Retina (tissue), 1 donor: ENCODE data around the gene DCC.

Experiments
- DNase-seq: peaks from one replicate; pipeline ENCODE4 v3.0.0-alpha.2; 2016

The DCC gene, protein sequence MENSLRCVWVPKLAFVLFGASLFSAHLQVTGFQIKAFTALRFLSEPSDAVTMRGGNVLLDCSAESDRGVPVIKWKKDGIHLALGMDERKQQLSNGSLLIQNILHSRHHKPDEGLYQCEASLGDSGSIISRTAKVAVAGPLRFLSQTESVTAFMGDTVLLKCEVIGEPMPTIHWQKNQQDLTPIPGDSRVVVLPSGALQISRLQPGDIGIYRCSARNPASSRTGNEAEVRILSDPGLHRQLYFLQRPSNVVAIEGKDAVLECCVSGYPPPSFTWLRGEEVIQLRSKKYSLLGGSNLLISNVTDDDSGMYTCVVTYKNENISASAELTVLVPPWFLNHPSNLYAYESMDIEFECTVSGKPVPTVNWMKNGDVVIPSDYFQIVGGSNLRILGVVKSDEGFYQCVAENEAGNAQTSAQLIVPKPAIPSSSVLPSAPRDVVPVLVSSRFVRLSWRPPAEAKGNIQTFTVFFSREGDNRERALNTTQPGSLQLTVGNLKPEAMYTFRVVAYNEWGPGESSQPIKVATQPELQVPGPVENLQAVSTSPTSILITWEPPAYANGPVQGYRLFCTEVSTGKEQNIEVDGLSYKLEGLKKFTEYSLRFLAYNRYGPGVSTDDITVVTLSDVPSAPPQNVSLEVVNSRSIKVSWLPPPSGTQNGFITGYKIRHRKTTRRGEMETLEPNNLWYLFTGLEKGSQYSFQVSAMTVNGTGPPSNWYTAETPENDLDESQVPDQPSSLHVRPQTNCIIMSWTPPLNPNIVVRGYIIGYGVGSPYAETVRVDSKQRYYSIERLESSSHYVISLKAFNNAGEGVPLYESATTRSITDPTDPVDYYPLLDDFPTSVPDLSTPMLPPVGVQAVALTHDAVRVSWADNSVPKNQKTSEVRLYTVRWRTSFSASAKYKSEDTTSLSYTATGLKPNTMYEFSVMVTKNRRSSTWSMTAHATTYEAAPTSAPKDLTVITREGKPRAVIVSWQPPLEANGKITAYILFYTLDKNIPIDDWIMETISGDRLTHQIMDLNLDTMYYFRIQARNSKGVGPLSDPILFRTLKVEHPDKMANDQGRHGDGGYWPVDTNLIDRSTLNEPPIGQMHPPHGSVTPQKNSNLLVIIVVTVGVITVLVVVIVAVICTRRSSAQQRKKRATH (N-terminal part only)

DNA sequence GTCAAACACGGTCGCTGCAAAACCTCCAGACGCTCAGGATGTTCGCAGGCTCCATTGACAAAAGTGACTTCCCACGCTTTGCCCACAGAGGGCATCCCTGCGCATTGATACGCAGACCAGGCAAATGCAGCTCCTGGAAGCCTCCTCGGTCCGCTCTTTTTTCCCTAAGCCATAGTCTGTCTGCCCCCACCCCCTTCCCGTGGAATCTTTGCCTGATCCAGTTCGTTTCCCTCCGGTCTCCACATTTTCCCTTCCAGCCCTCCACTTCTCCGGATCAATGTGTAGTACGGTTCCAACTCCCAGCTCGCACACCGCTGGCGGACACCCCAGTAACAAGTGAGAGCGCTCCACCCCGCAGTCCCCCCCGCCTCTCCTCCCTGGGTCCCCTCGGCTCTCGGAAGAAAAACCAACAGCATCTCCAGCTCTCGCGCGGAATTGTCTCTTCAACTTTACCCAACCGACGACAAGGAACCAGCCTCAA, at the start of gene DCC:
DCC (plus strand) TSS at position 307 of the 481 bp plus-strand sequence. CDS start 591 bp downstream, outside the sequence.
- DNase-seq, result peak; percentile 85

DNA sequence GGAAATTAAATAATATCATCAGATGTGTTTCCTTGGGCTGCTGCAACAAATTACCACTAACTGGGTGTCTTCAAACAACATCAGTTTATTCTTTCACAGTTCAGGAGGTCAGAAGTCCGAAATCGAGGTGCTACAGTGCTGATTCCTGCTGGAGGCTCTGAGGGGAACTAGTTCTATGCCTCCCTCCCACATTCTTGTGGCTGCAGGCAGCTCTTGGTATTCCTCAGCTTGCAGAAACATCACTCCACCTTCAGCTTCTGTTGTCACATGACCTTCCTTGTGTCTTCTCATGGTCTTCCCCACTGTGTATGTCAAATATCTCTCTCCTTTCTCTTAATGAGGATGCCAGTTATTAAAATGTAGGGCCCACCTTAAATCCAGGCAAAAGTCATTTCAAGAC, 29.3 kb upstream of the DCC start:
- DNase-seq, result no peak

DNA sequence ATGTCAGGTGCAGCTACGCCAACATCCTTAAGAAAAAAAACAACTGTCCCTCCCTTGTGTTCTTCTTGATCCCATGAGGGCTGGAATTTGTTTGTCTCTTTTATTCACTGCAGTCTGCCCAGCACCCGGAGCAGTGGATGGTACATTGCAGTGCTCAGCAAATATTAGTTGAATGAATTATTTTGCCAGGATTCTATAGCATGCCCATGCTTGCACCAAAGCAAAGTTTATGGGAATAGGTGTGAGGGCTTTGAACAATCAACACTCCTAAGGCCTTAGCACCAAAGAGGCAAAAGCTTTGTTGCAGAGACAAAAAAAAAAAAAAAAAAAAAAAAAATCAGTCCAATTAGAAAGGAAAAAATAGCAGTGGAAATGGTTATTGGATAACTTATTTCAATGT, 28.7 kb upstream of the DCC start:
- DNase-seq, result no peak

DNA sequence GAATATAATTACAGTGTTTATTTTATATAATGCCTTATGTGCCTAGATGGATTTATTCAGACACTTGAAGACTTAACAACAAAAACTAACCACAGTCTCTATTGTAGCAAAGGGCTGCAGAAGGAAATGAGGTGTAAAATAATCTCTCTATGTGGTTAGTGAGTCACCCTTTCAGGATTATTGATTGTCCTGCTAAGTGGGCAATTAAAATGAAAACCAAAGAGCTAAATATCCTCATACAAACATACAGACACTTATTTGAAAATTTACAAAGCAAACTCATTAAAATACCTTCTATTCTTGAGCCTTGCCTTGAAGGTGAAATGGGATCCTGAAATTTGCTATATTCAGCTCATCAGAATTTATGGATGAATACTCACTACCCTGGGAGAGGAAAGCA, 27.7 kb upstream of the DCC start:
- DNase-seq, result peak; percentile 20

DNA sequence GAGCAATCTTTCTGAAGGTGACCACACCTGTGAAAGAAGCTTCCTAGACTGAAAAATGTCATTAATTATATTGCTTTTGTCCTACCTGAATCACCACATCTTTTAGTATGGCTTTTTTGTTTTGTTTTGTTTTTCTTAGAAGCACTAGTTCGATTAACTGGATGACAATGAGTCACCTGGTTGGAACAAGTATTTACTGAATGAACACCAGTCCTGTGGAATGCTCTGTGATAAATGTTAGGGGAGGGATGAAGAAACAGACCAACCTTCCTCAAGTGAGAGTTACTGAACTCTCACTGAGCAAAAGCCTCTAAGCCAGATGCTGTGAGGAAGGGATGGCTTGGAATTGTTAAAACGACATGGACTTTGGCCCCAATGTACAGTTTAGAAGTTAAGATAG, 26.8 kb upstream of the DCC start:
- no peak for DNase-seq

DNA sequence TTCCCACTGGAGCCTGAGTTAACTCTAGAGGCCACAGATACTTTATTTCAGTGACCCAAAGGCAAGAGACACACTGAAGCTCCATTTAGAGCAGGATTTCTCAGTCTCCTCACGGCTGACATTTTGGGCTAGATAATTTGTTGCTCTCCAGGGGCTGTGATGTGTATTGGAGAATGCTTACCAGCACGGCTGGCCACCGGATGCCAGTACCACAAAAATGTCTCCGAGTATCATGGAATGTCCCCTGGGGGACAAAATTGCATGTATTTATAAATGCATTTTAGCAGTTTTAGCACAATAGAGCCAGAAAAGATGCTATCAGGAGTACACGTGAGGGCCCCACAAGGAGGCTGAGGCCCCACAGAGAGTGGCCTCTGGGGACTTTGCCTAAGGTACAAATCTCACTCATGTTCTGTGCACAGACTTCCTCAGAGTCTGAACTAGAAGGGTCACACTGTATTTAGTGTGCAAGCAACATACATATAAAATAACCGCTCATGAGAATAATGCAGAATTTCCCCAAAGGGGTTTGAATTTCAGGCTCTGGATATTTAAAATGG, 20.5 kb upstream of the DCC start:
- DNase-seq, result no peak

DNA sequence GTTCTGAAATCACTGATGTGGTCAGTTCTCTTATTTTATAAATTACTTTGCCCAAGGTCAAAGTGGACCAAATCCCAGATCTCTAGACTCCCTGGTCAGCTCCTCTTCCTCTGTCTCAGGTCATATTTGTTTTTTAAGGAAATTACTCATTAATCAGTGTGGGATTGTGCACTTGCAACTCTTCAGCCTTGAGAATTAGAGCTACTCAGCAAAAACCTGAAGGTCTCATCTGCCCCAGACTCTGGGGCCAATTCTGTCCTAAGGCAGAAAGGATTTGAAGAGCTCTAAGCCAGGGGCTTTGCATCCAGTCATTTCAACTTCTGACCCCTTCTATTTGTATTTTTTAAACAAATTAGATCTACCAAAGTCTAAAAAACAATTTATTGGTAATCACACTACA, 17.7 kb upstream of the DCC start:
- DNase-seq, result no peak

DNA sequence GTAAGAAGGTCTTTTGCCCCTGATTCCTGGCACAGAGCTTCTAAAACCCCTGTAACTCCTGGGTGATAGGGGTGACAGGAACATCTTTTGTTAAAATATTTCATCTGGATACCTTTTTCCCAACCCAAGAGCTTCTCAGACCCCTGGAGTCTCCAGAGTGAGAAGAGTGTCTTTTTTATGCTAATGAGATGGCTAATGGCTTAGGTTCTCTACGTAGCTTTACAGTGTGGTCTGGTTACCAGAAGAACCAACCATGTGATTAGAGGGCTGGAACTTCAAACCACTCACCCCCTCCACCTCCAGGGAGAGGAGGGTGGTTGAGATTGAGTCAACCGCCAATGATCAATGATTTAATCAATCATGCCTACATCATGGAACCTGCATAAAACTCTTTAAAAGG, 16.2 kb upstream of the DCC start:
- no peak for DNase-seq

DNA sequence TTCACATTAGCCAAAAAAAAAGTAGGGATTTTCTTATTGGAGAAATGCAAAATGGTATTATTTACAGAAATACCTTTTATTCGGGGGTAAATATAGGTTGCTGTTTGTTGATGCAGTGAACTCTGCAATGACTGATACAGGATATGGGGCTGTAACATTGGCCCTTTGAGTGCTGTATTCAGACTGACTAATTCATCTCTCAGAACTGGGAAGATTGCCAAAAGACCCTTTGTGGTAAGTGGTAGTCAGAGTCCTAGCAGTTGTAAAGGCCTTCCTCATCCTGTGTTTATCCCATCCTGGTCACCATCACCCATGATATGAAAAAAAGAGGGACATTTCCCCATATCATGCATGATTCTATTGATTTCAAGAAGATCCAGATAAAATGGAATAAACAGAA, 14.0 kb upstream of the DCC start:
- DNase-seq, result no peak

DNA sequence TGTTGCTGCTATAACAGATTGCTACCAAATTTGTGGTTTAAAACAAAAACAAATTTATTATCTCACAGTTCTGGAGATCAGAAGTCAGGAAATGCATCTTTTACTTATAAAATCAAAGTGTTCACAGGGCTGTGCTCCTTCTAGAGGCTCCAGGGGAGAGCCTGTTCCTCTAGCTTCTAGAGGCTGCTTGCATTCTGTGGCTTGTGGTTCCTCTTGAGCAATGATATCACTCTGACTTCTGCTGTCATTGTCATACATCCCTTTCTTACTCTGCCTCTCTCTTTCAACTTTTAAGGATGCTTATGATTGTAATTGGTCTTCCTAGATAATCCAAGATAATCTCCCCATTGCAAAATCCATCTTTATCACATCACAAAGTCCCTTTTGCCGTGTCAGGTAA, 6.1 kb upstream of the DCC start:
- DNase-seq, result no peak

DNA sequence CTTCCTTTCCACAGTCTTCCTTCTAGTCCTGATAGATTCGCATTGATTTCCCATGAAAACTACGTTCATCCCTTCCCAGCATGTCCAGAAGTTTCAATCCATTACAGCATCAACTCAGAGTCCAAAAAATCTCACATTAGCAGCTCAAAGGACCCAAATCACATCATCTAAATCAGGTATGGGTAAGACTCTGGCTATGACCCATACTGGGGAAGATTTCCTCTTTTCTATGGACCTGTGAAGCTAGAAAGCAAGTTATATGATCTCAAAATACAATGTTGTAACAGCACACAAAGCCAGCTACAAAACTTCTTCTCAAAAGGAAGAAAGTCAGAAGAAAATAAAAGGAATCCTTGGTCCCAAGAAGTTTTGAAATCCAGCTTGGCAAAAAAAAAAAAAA, 5.7 kb upstream of the DCC start:
- no peak for DNase-seq

DNA sequence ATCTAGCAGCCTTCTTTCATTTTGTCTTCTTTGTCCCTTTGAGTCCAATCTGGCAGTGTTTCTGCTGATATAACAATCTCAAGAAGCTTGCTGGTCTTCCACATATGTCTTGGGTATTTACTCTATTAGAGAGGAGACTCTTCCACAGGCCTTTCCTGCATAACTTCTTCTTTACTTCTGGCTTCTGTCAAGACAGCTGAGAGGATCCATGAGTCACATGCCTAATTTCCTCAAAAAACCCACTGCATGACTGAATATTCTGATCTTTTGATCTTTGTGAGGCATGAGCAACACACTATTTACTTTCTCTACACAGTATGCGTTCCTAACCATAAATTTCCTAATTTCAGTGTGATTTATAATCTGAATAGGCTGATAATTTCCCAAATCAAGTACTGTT, 5.1 kb upstream of the DCC start:
- no peak for DNase-seq

DNA sequence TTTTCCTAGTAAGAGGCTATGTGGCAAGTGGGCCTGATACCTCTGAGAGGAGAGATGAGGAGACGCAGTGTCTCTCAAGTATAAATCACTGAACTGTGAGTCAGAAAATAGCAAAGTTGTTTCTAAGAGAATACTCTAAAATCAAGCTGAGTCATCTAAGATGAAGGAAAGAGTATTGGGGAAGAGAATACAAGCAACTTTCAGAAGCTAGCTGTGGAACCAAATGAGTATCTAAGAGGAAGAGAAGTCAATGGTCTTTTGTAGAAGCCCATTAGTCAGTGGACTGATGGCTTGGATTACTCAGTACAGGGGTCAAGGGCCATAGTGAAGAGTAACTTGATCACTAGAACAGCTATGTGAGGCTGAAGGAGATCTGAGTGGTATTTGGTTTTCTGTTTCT, 2.7 kb upstream of the DCC start:
- no peak for DNase-seq

DNA sequence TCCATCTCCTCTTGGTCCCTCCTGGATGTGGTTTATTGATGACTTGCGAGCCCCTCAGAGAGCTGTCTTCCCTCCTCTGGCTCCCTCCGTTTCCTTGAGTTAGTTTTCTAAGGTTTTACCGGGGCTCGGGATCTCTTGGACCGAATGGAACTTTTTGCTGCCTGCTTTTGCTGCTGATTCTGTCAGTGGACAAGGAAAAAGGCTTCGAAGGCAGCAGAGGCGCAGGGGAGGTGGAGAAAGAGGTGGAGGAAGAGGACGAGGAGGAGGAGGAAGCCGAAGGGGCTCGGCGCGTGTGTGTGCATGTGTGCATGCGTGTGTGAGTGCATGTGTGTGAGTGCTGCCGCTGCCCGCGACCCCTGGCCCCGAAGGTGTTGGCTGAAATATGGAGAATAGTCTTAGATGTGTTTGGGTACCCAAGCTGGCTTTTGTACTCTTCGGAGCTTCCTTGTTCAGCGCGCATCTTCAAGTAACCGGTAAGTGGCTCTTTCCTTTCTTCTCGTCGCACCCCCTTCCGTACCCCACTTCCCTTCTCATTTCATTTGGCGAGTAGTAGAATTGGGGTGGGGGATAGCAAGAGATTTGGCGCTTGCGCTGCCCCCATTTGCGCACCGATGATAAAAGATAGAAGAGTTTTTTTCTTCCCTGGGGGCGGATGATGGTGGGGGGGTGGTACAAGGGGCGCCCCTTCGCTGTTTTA, 557 bp downstream of the DCC start:
- peak; percentile 77 for DNase-seq

DNA sequence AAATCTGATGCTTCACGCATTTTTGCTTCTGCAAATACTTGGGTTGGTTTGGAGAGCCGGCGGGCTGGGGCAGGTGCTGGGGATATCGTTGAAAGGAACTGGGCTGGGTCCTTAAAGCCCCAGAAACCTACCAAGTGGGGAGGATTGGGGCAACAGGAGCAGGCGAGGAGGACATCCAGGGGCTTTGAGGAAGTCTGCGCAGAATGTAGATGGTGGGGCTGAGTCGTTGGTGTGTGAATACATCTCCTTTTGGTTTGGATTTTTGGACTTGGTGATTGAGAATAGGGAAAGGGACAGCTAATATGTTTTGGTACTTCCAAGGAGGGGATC, 1.1 kb downstream of the DCC start:
- DNase-seq, result peak; percentile 48

DNA sequence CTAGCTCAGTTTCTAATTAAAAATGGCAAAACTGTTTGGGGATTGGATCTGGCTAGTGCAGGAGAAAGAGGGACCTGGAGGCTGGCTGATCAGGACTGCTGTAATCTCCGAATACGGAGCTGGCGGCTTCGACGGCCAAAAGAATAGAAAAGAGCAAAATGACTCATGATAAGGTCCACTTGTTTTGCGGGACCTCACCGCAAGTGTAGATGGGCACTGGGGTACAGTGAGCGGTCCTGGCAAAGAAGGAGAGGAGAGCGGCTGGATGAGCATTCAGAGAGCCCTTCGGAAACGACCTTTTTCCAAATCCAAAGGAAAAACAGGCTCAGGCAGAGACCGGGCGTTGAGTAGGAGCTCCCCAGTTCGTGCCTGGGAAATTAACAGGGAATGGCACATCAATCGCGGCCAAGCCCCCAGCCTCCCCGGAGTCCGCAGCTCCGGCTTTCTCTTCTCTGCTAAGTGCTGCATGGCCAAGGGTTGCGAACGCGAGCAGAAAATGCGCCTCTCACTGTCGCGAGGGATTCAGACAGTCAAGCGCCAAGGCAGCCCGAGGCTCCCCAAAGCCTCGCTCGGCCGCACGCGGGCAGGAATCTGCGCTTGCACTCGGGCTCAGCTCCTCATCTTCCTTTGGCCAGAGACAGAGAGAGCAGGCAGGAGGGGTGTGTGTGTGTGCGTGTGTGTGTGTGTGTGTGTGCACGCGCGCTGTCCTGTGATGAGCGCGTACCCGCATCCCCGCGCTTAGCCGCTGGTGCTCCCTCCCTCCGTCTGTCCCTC, 1.8 kb downstream of the DCC start:
- DNase-seq, result peak; percentile 88

DNA sequence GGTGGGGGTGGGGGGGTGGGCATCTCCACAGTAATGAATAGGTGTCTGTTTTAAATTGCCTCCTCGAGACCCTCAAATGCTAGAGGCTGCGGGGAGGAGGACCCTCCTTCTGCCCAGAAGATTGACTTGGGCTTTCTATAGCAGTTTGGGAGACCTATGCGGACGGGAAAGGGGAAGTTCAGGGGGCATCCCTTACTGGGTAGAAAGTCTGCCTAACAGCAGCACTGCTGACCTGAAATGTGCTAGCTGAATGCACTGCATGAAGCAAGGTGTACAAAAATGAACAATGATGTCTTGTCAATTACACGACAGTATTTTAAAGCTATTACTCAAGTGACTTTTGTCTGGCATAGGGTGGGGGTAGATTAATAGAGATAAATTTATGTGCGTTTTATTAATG, 2.5 kb downstream of the DCC start:
- DNase-seq, result no peak

DNA sequence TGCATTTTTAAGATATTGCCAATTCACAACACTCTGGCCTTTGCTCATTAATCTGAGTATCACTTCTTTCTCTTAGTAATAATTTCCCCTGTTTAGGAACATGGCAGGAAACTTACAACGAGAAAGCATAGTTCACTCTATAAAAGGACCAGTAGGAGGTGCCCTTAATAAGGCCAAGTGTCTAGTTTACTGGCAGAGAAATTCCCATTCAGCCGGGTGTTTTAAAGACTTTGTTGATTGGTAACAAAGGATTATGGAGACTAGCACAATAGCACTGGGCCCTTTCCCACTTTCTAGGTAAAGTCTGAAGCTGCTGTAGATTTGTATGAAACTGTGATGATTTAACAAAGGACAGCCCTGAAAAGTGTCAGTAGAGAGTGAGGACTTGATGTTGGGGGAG, 3.1 kb downstream of the DCC start:
- peak; percentile 55 for DNase-seq

DNA sequence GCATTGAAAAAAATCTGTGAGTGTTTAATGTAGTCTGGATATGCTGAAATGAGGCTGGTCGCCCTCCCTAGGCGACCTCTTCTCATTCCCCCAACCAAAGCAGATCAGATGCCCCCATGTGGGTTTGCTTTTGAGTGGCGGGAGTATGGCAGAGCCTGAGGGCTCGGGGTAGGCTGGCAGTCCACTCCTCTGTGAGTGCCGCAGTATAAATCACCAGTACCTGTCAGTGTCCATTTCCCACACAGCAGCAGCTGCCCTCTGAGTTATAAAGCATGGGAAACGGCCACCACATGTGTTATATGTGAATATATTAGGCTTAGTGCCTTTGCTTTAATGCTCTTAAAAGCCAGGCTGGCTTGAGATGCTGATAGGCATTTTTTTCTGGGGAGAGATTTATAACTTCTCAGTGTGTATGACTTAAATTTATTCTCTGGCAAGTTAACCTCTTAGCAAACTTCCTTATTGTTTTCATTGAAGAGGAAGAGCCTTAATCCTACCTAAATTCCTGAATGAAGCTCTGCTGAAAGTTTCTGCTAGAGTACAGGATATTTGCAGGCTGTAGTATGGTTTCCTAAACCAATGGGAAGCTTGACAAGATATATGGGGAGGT, 3.8 kb downstream of the DCC start:
- DNase-seq, result peak; percentile 52

DNA sequence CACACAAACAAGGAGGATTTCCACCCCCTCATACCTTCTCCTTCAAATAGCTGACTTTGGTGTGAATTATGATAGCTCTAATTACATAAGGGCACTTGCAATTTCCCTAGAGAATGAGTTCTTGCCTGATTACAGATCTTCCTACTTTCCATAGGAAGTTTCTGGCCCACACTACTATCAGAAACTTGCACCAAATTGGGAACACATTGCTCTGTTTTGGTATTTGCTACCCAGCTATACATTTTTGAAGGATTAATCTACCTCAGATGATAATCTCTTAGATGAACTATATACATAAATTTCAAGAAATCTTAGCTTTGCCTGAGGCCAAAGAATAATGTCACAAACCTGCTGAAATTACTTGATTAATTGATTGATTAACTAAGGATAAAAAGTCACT, 4.9 kb downstream of the DCC start:
- DNase-seq, result no peak

DNA sequence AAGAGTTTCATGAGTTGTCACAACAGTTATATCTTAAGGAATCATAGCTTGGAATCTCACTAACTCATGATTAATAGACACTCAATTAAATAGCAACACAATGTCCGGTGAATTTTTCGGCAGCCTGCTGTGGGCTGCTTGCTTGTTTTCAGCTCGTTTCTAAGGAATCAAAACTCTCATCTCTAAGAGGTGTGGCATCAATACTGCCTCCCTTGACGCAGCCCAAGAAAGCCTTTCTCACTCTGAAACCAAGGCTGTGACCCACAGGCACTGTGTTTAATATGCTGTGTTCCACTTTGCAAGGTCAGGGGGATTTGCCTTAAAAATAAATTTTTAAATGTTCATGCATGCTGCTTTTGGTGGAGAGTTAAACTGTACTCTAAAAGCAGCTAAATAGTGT, 5.4 kb downstream of the DCC start:
- DNase-seq, result no peak
